Astrocyte (in vitro differentiated cells and primary cell): ENCODE results near the gene KCNQ5.

Experiments
- EZH2 ChIP-seq: IDR thresholded peaks from 2 replicates; pipeline ENCODE4 v1.6.1; 2012; ENCODE audit warnings: mild to moderate bottlenecking, low read length, inconsistent platforms; ENCODE audit not compliant: insufficient read depth
- TF ChIP-seq, protein P1 (sequence below): IDR thresholded peaks from 2 replicates; pipeline ENCODE4 v1.5.1; 2011; ENCODE audit warnings: low read depth, mild to moderate bottlenecking, inconsistent platforms, low read length, moderate library complexity; ENCODE audit not compliant: insufficient read depth

DNA sequence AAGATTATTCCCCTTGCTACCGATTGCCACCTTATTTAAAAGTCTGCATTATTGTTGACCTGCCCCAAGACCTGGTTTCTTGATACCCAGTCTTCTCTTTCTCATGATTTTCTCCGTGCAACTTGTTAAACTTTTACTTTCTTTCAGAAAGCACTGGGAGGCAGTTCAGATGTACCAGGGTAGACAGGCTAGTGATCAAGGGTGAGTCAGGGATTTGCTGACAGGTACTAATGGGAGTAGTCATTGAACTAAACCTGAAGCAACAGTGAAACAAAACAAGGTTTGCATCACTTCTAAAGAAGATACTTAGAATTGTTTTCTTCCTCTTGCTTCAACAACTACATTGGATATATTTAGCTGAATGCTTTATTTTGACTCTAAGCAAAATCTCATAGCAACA lies 124.4 kb downstream of the KCNQ5 start:
- no peak for TF ChIP-seq EZH2
- TF ChIP-seq, protein P1, sequence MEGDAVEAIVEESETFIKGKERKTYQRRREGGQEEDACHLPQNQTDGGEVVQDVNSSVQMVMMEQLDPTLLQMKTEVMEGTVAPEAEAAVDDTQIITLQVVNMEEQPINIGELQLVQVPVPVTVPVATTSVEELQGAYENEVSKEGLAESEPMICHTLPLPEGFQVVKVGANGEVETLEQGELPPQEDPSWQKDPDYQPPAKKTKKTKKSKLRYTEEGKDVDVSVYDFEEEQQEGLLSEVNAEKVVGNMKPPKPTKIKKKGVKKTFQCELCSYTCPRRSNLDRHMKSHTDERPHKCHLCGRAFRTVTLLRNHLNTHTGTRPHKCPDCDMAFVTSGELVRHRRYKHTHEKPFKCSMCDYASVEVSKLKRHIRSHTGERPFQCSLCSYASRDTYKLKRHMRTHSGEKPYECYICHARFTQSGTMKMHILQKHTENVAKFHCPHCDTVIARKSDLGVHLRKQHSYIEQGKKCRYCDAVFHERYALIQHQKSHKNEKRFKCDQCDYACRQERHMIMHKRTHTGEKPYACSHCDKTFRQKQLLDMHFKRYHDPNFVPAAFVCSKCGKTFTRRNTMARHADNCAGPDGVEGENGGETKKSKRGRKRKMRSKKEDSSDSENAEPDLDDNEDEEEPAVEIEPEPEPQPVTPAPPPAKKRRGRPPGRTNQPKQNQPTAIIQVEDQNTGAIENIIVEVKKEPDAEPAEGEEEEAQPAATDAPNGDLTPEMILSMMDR, result no peak
